Stimulated activated naive CD8-positive, alpha-beta T cell treated with anti-CD3 and anti-CD28 coated beads, Interleukin-15, Interleukin-2, amounts not matched to agents 100 ng/mL and 50 ng/mL, for 24 hours (primary cell): ENCODE measurements around the gene CDKN1A.
A peak's percentile ranks its signal among the peaks of the same experiment; 100 is the strongest.
"Not testable (repeated sequence)": the region's sequence is repeated elsewhere in the genome, so short reads cannot be mapped to it uniquely, and the experiment has no call there.

Source experiments
- H3K27ac Mint-ChIP-seq: one replicate; pipeline ENCODE4 v1.8.0; 2021; ENCODE audit warnings: mild to moderate bottlenecking, mixed read lengths
- H3K27me3 Mint-ChIP-seq: one replicate; pipeline ENCODE4 v1.8.0; 2021; ENCODE audit warnings: mixed read lengths
- H3K36me3 Mint-ChIP-seq: one replicate; pipeline ENCODE4 v1.8.0; 2021; ENCODE audit warnings: low read depth, mixed read lengths
- H3K4me1 Mint-ChIP-seq: one replicate; pipeline ENCODE4 v1.8.0; 2021; ENCODE audit warnings: low read depth, mixed read lengths
- H3K4me3 Mint-ChIP-seq: one replicate; pipeline ENCODE4 v1.8.0; 2021; ENCODE audit warnings: mild to moderate bottlenecking, mixed read lengths
- H3K9me3 Mint-ChIP-seq: one replicate; pipeline ENCODE4 v1.8.0; 2021; ENCODE audit warnings: mixed read lengths

CDKN1A gene

DNA sequence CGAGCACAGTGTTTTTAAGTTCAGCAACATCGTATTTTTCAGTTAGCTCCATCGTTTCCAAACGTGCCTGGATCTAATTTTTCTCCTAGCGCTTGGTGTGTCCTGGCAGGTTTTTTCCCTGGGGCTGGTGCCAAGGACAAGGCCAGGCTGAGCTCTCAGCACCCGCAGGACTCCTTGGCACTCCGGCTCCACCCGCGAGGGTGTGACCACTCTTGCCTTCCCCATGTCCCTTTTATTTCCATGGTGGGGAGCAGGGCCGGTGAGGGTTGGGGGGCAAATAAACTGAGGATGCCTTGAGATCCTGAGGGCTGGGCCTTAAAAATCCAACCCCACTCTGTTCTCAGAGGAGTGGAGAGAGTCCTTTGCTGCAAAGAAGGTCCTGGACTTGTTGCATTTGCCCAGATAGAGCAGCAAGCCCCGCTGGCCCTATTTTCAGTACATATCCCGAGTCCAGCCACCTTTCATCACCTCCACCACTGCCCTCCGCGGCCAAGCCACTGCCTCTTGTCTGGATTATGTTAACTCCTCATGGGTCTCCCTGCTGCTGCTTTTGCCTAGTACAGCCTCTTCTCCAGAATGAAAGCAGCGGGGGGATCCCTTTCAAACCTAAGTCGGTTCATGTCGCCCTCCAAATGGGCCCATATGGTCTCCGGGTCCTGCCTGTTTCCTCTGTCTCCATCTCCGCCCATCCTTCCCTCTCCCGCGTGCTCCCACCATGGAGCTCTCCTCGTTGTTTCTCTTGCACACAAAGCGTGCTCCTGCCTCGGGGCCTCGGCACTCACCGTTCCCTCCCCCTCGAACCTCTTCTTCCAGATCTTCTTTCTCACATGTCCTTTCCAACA is 14.6 kb downstream of the CDKN1A start:
- H3K4me1 Mint-ChIP-seq = peaks cover 56% of the 10 kb centered on the region
- no peaks in the 10 kb centered on the region for H3K36me3 Mint-ChIP-seq
- H3K4me3 Mint-ChIP-seq = no peak overlapping the region
- H3K27me3 Mint-ChIP-seq = no peaks in the 10 kb centered on the region
- H3K9me3 Mint-ChIP-seq = no peaks in the 10 kb centered on the region
- H3K27ac Mint-ChIP-seq = peak overlapping the region; percentile 49

DNA sequence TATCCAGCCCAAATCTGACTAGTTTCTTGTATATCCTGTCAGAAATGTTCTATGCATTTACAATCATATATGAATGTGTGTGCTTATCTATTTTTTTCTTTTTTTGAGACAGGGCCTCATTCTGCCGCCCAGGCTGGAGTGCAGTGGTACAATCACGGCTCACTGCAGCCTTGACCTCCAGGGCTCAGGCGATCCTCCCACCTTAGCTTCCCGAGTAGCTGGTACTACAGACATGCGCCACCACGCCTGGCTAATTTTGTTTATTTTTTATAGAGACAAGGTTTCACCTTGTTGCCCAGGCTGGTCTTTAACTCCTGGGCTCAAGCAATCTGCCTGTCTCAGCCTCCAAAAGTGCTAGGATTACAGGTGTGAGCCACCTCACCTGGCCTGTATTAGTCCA is 16.1 kb downstream of the CDKN1A start:
- H3K9me3 Mint-ChIP-seq = no peaks in the 10 kb centered on the region
- H3K27me3 Mint-ChIP-seq = no peaks in the 10 kb centered on the region
- peaks cover 56% of the 10 kb centered on the region for H3K4me1 Mint-ChIP-seq
- H3K4me3 Mint-ChIP-seq = no peak overlapping the region
- no peaks in the 10 kb centered on the region for H3K36me3 Mint-ChIP-seq
- H3K27ac Mint-ChIP-seq = peak overlapping the region; percentile 81

DNA sequence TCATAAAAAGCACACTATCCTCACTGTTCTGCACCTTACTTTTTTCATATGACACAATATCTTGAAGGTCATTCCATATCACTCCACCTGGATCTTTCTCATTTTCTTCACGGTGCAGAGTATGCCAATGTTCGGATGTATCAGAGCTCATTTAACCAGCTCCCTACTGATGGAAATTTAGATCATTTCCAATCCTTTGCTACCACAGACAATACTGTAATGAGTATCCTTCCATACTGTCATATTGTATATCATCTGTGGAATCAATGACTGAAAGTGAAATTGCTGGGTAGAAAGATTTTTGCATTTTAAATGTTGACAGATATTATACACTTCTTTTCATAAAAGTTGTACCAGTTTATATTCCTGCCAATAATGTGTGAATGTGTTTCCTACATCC is 16.9 kb downstream of the CDKN1A start:
- H3K4me1 Mint-ChIP-seq = peaks cover 56% of the 10 kb centered on the region
- peak overlapping the region; percentile 21 for H3K4me3 Mint-ChIP-seq
- no peaks in the 10 kb centered on the region for H3K36me3 Mint-ChIP-seq
- no peaks in the 10 kb centered on the region for H3K27me3 Mint-ChIP-seq
- H3K9me3 Mint-ChIP-seq = no peaks in the 10 kb centered on the region
- peak overlapping the region; percentile 81 for H3K27ac Mint-ChIP-seq

DNA sequence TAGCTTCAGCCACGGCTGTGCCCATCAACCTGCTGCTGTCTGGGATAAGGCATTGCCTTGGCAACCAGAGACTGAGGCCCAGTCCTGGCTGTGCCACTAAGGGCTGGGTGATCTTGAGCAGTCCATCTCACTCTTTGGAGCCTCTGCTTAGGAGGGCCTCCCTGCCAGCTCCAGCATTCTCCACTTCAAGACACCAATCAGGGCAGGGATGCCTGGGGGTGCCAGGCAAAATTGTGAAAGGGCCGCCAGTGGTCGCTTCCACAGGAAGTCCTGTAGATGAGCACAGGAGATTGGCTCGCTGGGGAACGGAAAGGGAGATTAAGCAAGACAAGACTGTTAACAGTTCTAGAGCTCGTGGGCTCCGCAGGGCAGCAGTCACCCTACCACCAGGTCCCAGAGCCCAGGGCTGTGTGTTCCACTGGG is 19.0 kb downstream of the CDKN1A start, which contains the start of gene RAB44:
Gene RAB44 (plus strand): TSS at position 346 of the 423 bp plus-strand sequence. CDS start 6,410 bp downstream, outside the sequence.
- Mint-ChIP-seq H3K36me3 (no peaks in the 10 kb centered on the region), H3K4me3 (no peak within 1 kb of the TSS), H3K27me3 (no peaks in the 10 kb centered on the region), H3K4me1 (peaks cover 44% of the 10 kb centered on the region), H3K27ac (peak within 1 kb of the TSS; percentile 37), H3K9me3 (no peaks in the 10 kb centered on the region)

DNA sequence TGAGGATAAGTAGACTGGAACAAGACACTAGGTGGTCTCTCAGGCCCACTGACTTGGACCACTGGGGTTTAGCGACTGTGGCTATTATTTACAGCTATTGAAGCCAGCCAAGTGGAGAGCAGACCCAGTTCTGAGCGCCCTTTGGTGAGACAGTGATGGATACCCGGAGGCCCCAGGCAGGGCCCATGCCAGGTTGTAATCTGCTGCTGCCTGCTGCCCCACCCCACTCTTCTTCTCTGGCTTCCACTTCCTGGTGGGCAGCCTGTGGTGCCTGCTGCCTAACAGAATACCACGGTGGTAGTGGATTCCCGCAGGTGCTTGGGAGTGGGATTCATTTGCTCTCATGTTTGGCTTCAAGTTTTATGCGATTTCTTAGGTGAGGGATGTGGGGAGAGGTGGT is 19.7 kb downstream of the CDKN1A start:
- no peaks in the 10 kb centered on the region for H3K9me3 Mint-ChIP-seq
- H3K27ac Mint-ChIP-seq = no peak overlapping the region
- H3K4me1 Mint-ChIP-seq = peaks cover 39% of the 10 kb centered on the region
- no peaks in the 10 kb centered on the region for H3K36me3 Mint-ChIP-seq
- no peak overlapping the region for H3K4me3 Mint-ChIP-seq
- peaks cover 2% of the 10 kb centered on the region for H3K27me3 Mint-ChIP-seq

DNA sequence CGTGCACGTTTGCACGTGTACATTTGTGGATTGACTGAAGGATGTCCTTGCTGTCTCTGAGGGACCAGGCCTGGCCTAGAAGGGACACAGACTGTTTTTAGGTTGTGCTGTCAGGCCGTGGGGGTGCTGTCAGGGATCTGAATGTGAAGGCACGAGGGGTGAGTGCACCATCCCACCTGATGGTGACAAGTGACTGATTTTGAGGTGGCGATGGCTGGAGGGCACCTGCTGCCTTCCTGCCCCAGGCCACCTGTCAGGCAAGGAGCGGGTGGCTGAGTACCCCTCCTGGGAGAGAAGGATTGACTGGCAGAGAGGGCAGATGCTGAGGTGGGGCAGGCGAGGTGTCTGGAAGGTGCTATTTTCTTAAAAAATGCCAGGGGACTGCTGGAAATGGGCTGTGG is 20.4 kb downstream of the CDKN1A start:
- H3K27ac Mint-ChIP-seq = no peak overlapping the region
- H3K27me3 Mint-ChIP-seq = peaks cover 7% of the 10 kb centered on the region
- H3K4me3 Mint-ChIP-seq = no peak overlapping the region
- H3K9me3 Mint-ChIP-seq = no peaks in the 10 kb centered on the region
- H3K36me3 Mint-ChIP-seq = no peaks in the 10 kb centered on the region
- peaks cover 35% of the 10 kb centered on the region for H3K4me1 Mint-ChIP-seq

DNA sequence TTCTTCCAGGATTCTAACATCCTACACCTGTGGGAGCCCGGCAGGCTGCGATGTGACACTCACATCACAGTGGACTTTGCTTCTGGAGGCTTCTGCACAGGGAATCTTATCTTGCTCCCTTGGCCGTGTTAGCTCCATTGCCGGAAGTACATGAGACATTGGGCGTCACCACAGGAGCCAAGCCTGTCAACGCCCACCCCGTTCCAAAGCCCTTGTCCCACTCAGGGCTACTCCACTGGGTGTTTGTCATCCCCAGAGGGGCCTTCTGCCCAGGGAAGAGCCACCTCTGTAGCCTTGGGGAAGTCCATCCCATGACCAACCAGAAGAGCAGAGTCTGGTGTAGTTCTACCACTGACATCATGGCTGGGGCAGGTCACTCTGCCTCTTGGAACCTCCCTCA is 20.8 kb downstream of the CDKN1A start:
- no peaks in the 10 kb centered on the region for H3K36me3 Mint-ChIP-seq
- no peaks in the 10 kb centered on the region for H3K9me3 Mint-ChIP-seq
- peaks cover 7% of the 10 kb centered on the region for H3K27me3 Mint-ChIP-seq
- H3K4me1 Mint-ChIP-seq = peaks cover 35% of the 10 kb centered on the region
- no peak overlapping the region for H3K4me3 Mint-ChIP-seq
- no peak overlapping the region for H3K27ac Mint-ChIP-seq

DNA sequence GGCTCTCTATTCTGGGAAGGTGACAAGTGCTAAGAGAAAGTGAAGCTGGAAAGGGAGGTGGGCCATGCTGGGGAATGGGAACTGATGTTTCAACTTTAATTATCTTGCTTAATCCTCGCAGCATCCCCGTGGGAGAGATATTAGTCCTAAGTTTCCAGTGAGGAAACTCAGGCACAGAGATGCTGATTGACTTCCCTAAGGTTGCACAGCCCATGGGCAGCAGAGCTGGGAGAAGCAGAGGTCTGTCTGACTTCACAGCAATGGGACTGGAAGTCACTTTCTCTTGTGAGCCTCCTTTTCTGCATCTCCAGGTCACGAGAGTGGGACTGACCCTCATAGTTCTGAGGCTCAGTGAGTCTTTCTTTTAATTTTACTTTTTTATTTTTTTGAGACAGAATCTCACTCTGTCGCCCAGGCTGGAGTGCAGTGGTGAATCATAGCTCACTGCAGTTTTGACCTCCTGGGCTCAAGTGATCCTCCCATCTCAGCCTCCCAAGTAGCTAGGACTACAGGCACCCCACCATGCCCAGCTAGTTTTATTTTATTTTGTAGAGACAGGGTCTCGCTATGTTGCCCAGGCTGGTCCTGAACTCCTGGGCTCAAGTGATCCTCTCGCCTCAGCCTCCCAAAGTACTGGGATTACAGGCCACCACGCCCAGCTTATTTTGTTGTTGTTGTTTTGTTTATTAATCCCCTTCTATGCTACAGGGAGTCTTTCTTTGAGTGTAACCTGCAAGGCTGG is 21.7 kb downstream of the CDKN1A start:
- Mint-ChIP-seq H3K9me3 (no peaks in the 10 kb centered on the region), H3K36me3 (no peaks in the 10 kb centered on the region), H3K4me1 (peaks cover 28% of the 10 kb centered on the region), H3K4me3 (no peak overlapping the region), H3K27me3 (peaks cover 7% of the 10 kb centered on the region), H3K27ac (no peak overlapping the region)

DNA sequence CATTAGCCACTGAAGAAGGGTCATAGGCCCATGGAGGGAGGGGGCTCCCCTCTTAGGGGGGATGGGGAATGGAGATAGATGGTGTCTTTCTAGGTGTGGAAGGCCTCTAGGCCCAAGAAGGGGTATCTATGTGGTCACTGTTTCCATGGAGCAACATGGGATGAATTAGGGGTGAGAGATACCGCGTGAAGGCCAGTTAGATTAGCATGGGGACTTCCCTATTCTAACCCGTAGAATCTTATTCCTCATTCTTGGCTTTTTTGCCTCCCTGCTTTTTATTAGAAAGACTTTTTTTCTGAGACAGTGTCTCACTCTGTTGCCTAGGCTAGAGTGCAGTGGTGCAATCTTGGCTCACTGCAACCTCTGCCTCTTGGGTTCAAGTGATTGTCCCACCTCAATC is 22.3 kb downstream of the CDKN1A start:
- no peak overlapping the region for H3K4me3 Mint-ChIP-seq
- H3K27ac Mint-ChIP-seq = no peak overlapping the region
- H3K36me3 Mint-ChIP-seq = no peaks in the 10 kb centered on the region
- H3K27me3 Mint-ChIP-seq = peaks cover 7% of the 10 kb centered on the region
- H3K4me1 Mint-ChIP-seq = peaks cover 23% of the 10 kb centered on the region
- no peaks in the 10 kb centered on the region for H3K9me3 Mint-ChIP-seq

DNA sequence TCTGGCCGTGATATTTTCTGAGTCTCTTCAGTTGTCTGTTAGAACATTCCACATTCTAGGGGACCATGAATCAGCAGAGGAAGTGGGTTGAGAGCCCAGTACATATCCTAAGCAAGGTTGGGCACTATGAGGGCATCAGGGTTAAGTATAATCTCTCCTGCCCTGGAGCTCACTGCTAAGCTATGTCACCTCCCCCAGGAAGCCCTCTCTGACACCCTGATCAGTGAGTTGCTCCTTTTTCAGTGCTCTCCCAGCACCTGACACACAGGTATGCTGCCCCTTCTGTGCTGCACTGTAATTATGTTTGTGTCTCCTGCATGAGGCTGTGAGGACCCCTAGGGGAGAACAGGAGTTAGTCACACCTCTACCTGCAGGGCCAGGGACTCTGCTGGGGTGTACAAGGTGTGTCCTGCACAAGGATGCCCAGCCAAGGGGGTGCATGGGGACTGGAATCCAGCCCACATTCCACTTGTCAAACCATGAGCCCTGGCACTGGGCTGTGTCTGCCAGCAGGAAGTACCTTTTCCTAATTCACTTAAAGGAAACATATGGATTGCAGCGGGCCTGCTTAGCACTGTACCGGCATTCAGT is 23.0 kb downstream of the CDKN1A start:
- Mint-ChIP-seq H3K4me1 (peaks cover 17% of the 10 kb centered on the region), H3K27me3 (peaks cover 7% of the 10 kb centered on the region), H3K4me3 (no peak overlapping the region), H3K27ac (no peak overlapping the region), H3K9me3 (no peaks in the 10 kb centered on the region), H3K36me3 (no peaks in the 10 kb centered on the region)

DNA sequence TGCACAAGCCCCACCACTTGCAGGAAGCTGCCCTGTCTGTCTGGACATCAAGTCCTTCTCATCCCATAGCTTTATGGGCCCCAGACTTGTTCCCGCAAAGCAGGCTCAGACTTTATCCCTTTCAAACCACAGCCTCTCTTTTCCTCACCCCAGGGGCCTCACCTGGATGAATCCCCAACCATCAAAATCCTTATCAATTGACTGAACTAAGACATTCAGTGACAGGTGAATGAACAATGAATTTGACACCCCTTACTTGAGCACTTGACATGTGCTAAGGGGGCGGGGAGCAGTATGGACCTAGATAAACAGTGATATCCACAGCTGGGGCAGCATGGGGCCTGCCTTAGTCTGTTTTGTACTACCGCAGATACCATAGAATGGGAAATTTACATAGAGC is 24.1 kb downstream of the CDKN1A start:
- Mint-ChIP-seq H3K27ac (no peak overlapping the region), H3K9me3 (no peaks in the 10 kb centered on the region), H3K27me3 (peaks cover 7% of the 10 kb centered on the region), H3K4me1 (peaks cover 9% of the 10 kb centered on the region), H3K36me3 (no peaks in the 10 kb centered on the region), H3K4me3 (no peak overlapping the region)

DNA sequence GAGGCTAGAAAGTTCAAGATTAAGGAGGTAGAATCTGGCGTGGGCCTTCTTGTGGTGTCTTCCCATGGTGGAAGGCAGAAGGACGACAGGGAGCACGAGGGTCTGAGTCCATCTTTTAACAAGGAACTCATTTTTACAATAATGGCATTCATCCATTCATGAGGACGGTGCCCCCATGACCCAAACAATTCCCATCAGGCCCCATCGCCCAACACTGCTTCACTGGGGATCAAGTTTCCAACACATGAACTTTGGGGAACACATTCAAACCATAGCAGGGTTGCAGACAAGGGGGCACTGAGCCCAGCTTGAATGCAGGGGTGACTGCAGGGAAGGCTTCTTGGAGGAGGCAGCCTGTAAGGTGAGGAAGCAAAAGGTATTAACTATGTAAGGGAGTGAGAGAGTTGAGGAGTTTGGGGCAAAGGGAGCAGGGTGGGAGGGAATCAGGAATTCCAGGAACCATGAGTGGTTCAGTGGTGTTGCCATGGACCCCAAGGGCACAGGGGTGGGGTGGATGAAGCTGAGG is 24.6 kb downstream of the CDKN1A start:
- peaks cover 9% of the 10 kb centered on the region for H3K4me1 Mint-ChIP-seq
- H3K9me3 Mint-ChIP-seq = no peaks in the 10 kb centered on the region
- H3K4me3 Mint-ChIP-seq = no peak overlapping the region
- H3K27me3 Mint-ChIP-seq = peaks cover 7% of the 10 kb centered on the region
- no peak overlapping the region for H3K27ac Mint-ChIP-seq
- H3K36me3 Mint-ChIP-seq = no peaks in the 10 kb centered on the region

DNA sequence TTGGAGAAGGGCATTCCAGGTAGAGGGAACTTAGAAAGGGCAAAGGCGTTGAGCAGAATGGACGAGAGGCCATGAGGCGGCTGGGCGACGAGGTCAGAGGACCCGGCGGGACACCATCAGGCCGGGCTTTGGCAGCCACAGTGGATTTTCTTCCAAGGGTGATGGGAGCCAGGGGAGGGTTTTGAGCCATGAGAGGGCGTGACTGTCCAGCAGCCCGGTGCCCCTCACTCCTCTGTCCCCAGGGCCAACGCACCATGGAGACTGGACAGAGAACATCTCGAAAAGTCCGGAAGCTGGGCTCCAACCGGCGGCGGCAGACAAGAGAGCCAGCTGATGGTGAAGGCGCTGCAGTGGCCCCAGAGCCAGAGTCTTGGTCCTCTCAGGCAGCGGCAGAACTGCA is 25.5 kb downstream of the CDKN1A start:
- Mint-ChIP-seq H3K36me3 (no peaks in the 10 kb centered on the region), H3K4me1 (peaks cover 9% of the 10 kb centered on the region), H3K27me3 (peaks cover 7% of the 10 kb centered on the region), H3K9me3 (no peaks in the 10 kb centered on the region), H3K27ac (no peak overlapping the region), H3K4me3 (no peak overlapping the region)

DNA sequence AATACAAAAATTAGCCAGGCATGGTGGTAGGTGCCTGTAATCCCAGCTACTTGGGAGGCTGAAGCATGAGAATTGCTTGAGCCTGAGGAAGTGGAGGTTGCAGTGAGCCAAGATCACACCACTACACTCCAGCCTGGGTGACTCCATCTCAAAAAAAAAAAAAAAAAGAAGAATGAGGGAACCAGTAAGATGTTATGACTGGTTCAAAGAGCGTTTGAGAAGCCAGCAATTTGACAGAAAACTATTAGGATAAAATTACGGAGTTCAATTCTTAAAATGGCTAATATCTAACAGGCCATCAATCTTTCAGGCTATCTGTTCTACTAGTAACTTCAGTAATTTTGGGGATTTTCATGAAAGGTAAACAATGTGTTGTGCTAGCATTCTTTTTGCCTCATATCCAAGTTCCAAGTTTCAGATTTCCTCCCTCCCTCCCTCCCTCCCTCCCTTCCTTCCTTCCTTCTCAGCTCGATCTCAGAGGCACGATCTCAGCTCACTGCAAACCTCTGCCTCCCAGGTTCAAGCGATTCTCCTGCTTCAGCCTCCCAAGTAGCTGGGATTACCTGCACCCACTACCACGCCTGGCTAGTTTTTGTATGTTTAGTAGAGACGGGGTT is 26.6 kb downstream of the CDKN1A start:
- not testable (repeated sequence) for H3K36me3 Mint-ChIP-seq, H3K27me3 Mint-ChIP-seq, H3K4me1 Mint-ChIP-seq, H3K4me3 Mint-ChIP-seq, H3K27ac Mint-ChIP-seq, H3K9me3 Mint-ChIP-seq

DNA sequence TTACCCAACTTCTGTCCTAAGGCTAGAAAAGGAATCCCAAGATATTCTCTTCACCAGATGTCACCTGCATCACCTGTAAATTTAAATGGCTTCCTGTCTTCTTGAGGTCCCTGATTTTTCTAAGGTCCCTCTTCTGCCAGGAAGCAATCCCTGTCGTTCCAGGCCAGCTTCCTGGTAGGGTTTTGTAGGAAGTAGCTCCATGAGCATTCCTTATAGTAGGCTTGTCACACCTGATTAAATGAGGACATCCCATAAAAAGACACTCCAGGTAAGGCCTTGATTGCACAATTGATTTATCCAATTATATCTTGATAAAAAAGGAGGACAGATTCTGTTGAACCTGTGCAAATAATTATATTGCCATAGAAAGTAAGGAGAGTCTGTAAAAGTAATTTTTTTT is 27.8 kb downstream of the CDKN1A start:
- no peaks in the 10 kb centered on the region for H3K36me3 Mint-ChIP-seq
- H3K4me1 Mint-ChIP-seq = peaks cover 4% of the 10 kb centered on the region
- no peaks in the 10 kb centered on the region for H3K9me3 Mint-ChIP-seq
- H3K27ac Mint-ChIP-seq = no peak overlapping the region
- H3K4me3 Mint-ChIP-seq = no peak overlapping the region
- H3K27me3 Mint-ChIP-seq = peaks cover 7% of the 10 kb centered on the region
